ENCODE results near the gene DOCK1.

The DOCK1 gene

DNA sequence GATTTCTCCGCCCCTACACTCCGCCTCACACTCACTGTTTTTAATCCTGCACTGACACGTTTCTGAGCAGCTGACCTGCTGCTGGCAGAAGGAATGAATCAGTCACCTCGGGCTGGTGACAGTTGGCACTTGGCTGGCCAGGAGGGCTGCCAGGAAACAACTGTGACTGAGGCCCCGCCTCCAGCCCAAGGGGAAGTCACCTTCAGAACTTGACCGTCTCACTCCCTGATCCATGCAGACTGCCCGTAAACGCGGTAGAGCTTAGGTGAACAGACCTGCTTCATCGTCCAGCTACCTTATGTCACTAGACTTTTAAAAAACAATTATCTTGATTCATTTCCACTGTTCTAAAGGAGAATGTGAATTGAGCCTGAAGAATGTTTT is 107.5 kb downstream of the DOCK1 start:
- no peak for DNase-seq

GRCh38 chr10:127013211-127013656 is 108.0 kb downstream of the DOCK1 start:
- no peak for DNase-seq

GRCh38 chr10:127013691-127014473 is 108.7 kb downstream of the DOCK1 start:
- DNase-seq: no peak

GRCh38 chr10:127014671-127015070 is 109.4 kb downstream of the DOCK1 start:
- no peak for DNase-seq

GRCh38 chr10:127015373-127015772 is 110.1 kb downstream of the DOCK1 start:
- DNase-seq: no peak

GRCh38 chr10:127016331-127016730 is 111.1 kb downstream of the DOCK1 start:
- no peak for DNase-seq

DNA sequence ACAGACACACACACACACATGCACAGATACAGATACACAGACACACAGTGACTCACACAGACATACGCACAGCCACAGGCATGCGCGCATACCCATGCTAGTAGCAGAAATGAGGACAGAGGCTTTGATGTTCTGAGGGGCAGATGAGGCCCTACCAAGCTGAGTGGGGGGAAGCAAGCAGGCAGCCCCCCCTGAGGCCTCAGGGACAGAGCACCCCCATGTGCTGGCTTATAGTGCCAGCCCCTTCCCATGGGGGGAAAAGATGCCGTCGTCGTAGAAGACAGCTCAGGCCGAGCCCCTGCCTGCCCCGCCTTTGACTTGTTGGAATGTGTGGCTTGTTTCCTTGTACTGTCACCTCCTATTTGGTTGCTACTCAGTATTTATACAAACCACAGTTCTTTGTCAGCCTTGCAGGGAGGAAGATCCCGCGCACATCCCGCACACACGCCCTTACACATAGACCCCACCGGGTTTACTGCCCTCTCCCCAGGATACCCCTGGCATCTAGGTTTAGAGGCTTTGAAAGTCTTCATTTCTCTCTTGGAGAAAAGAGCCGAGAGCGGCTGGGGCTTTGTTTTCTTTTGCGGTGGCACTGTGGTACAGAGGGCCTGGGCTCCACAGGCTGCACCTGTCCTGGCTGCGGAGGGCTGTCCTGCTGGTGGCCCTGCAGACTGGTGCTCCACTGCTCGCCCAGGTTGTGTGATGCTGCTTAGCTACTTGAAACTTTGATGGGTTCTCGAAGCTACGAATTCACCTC is 112.5 kb downstream of the DOCK1 start:
- no peak for DNase-seq

DNA sequence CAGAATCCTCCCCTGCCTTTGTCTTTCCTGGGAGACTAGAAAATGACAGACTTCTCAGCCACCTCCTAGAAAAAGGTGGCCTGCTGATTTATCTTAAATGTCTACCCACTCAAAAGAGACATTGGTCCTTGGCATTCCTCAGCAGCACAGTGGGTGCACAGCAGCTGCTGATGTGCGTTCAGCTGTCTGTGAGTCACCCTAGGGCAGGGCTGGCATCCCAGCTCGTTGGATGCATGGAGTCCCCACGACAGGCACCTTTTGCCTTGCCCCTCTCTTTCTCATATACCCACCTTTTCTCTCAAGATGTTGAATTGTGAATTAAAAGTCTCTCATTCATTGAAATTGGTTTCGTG is 113.0 kb downstream of the DOCK1 start:
- no peak for DNase-seq

DNA sequence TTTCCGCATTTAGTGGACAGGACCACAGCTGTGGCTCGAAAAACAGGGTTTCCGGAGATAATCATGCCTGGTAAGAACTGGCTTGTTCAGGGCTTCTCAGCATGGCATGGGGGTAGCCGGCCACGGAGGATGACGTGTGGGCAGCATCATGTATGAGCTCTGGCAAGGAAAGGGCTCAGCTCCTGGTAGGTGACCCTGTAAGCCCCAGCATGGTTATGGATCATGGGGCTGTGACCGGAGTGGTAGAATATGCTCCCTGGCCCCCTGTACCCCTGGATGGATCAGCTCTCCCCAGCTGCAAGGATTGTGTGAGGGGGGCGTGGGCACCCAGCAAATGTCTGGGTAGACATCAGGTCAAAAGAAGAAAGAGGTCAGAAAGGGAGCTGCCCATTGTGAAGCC is 113.5 kb downstream of the DOCK1 start:
- DNase-seq: no peak

DNA sequence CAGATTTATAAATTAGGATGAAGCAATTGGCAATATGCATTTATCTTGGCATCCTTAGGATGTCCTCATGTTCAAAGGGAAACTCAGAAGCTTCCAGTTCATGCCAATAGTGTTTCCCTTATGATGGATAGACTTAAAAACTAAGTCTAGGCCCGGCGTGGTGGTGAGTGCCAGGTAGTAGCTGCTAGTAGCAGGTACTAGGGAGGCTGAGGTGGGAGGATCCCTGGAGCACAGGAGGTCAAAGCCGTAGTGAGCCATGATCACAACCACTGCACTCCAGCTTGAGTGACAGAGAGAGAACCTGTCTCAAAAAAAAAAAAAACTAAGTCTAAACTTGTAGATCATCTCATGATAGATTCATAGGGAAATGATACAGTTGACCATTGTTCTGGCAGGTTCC is 115.0 kb downstream of the DOCK1 start:
- DNase-seq: no peak

DNA sequence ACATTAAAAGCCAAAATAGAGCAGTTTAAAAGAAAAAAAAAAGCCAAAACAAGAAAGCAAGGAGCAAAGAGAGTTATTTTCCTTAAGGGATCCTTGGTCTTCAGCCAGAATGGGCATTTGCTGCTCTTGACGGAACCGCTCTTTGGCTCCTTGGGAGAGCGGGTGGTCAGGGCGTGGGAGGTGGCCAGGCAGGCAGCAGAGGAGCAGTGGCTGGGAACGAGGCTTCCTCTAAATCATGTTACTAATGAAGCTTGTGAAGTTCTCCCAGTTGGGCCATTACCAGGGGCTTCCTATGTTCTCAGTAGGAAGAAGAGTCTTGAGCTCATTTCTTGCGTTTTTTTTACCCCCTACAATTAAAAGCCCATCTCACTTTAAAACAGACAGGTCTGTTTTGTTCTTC is 116.6 kb downstream of the DOCK1 start:
- no peak for DNase-seq

DNA sequence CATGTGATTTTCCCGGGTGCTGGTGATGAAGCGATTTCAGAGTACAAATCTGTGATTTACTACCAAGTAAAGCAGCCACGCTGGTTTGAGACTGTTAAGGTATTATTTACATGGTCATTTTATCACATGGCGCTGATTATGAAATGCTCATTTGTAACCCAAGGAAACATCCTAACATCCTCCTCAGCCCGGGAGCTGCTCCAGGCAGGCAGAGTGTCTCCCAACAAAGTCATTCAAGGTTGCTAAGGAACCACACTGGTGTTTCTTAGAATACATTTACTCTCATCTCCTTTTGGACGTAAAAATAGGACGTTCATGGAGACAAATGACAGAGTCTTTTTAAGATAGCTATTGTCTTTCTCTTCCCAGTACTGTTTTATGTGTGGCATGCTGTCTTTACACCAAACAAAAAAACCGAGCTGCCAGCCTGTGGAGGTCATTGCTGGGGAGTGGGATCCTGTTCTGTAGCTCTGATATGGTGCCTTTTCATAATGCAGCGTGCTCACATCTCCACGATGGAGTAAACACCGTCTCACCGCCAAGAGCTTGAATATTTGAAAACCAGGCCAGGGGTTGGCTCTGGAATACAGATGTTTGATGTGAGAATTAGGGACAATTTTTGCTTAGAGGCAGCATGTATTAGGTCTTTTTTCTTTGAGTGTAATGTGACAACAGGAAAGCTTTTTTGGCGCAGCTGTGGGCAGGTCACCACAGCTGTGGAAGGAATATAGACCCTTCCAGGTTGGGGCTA is 119.6 kb downstream of the DOCK1 start:
- no peak for DNase-seq

DNA sequence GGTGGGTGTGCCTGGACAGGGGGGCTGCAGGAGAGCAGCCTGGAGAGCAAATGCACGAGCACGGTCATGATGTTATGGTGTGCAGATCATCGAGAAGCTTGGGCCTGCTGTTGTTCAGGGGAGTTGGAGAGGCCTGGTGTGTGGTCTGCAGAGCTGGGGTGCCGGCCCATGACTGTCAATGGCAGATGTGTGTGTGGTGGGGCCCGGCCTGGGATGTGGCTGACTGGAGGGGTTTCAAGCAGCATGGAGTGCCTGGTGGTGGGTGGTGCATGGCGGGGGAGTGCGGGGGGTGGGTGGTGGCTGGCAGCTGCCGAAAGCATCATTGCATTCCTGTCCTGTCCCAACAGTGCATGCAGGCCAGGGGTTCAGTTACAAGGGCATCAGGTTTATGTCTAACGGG is 122.6 kb downstream of the DOCK1 start:
- no peak for DNase-seq

DNA sequence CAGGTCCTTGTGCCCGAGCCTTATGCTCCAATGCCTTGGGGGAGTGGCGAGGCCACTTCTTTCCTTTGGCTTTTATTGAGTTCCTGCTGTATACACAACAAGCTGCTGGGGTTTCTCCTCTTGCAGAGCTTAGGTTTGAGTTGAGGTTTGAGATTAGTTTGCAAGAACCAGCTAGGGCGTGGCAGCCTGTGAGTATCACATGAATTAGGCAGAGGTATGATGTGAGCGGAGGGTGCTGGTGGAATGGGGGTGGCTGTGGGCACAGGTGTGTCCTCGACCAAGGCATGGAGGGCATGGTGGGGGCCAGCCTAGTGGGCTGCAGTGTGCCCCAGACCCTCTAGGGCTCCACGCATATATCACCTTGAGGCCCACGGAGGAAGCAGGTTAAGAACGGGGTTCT is 123.3 kb downstream of the DOCK1 start:
- no peak for DNase-seq

DNA sequence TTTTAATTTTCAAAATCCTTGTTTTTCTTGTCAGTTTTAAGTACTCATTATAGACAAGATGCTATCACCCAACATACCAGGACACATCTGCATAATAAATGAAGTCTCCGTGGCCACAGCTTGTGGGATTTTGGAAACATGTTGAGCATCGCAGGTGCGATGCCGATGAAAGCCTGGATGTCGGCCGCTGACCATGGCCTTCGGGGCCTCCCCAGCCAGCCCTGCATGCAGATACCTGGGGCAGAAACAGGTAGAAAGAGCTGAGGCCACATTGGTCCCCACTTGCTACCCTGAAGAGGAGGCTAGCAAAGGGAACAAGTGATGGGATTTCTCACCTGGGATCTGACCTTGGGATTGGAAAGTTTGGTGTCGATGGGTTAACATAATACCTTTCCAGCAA is 123.8 kb downstream of the DOCK1 start:
- no peak for DNase-seq

DNA sequence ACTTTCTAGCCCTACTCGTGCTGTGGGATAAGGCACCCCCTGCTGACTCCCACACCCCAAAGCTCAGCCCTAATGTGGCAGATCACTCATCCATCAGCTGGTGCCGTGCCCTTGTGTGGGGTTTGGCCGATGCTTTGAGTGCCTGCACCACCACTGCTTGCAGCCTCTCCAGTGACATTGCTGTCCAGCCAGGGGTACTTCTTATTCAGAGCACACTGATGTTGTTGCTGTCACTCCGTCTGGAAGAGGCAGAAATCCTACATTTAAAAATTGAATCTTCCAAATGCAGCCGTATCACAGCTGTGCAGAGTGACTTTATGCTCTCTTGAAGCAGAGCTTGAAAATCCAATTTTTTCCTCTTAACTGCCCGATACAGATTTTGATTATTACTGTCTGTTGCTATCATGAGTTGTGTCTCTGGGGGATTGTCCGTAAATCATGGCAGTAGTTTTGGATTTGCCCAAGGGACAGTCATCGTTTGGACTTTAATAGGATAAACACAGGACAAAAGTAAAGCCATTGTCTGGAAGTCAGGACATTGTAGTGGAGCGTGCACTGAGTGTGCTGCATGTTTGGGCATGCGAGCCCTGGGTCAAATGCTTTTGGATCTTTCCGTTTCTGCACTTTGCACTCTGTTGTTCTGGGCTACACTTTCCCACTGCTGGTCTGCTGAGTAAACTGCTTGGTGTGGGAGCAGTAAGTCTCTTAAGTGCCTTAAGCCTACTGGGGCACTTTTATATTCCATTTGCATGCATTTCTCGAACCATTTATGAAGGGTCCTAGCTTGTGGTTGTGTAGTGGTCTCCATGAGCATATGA is 128.2 kb downstream of the DOCK1 start:
- no peak for DNase-seq

- no peak for DNase-seq
These were observed 128.9 kb downstream of the DOCK1 start for GRCh38 chr10:127034034-127034633.

DNA sequence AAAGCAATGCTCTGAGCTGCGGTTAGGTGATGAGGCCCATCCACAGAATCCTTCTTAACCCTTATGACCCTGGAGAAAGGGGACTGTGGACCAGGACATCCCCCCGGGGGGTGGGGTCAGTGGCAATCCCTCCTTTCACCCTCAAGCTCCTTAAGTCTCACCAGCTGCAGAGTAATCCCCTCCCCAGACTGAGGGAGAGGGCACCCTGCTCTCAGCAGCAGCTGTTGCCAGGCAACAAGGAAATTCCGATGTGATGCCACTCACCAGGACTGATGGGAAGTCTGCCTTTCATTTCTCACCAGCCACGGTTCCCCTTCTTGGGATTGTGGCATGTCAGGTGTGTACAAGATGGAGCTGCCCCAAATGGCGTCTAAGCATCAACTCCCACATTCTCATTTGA is 129.6 kb downstream of the DOCK1 start:
- no peak for DNase-seq

- no peak for DNase-seq
These were observed 130.6 kb downstream of the DOCK1 start for GRCh38 chr10:127035827-127036226.

DNA sequence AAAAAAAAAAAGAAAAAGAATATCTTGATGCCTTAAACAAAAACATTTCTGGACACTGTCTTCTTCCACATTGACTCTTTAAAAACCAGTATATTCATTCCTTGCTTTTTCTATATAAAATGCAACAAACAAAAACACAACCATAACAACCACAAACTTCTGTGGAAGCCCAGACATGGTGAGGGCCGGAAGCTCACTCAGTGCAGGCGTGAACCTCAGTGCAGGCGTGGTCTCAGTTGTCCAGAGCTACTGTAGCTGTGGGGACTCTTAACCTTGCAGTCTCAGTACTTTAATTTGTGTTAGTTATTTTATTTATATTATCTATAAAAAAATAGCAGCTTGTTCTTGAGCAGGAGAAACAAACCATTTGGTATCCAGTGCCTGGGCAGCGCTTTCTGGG is 131.8 kb downstream of the DOCK1 start:
- no peak for DNase-seq

GRCh38 chr10:127039435-127039834 is 134.2 kb downstream of the DOCK1 start:
- no peak for DNase-seq

GRCh38 chr10:127040756-127041155 is 135.5 kb downstream of the DOCK1 start:
- no peak for DNase-seq

- no peak for DNase-seq
These were observed 136.3 kb downstream of the DOCK1 start for GRCh38 chr10:127041552-127041951.
